Measurements from ENCODE around the gene QRICH2. TPM values are rescaled to one million over a fixed set of nuclear protein-coding genes. Genes with fewer than 3 reads are reported as not detected.

QRICH2 gene
- total and polyA plus RNA-seq, 10 donors = 1.3 to 3.1 (median 2.6) TPM

GRCh38 chr17:76278952-76279741, 28.9 kb downstream of the QRICH2 start:
- DNase-seq = peak; percentile 97
- Histone ChIP-seq H3K27me3 (replicated peaks in 1 of 7) (no peaks in the 10 kb centered on the region), H3K4me1 (peaks cover 0 to 36% (median 19%) of the 10 kb centered on the region in 6 donors), H3K36me3 (no peaks in the 10 kb centered on the region), H3K4me3 (no peak overlapping the region), H3K9me3 (no peaks in the 10 kb centered on the region), H3K27ac (no peak overlapping the region)
- intact Hi-C loops (cut with DNase I; ENCODE audit: low total_unique reads) = no loop called here
- TF ChIP-seq CTCF (IDR thresholded peaks at IDR 0.05 in 8 of 11, conservative IDR thresholded peaks at IDR 0.05 in 3 of 11) (peak; percentile 91 to 99 (median 96)), POLR2AphosphoS5 (IDR thresholded peaks at IDR 0.05) (peak; percentile 12 to 54 (median 50)), POLR2A (IDR thresholded peaks at IDR 0.05) (no peak)
- 67 to 76% (median 71%) methylated on average over 24 to 28 of the region's 28 CpGs for WGBS, 5 donors

- DNase-seq = no peak
- Histone ChIP-seq H3K27me3 (replicated peaks in 1 of 7) (no peaks in the 10 kb centered on the region), H3K36me3 (no peaks in the 10 kb centered on the region), H3K4me1 (peaks cover 4 to 43% (median 27%) of the 10 kb centered on the region in 6 donors), H3K9me3 (no peaks in the 10 kb centered on the region), H3K27ac (no peak overlapping the region), H3K4me3 (no peak overlapping the region)
- intact Hi-C loops (cut with DNase I; ENCODE audit: low total_unique reads) = no loop called here
- WGBS, 5 donors = 85 to 90% (median 88%) methylated on average over 14 to 19 of the region's 19 CpGs
- TF ChIP-seq POLR2AphosphoS5 (IDR thresholded peaks at IDR 0.05) (no peak), POLR2A (IDR thresholded peaks at IDR 0.05) (no peak), CTCF (IDR thresholded peaks at IDR 0.05 in 8 of 11, conservative IDR thresholded peaks at IDR 0.05 in 3 of 11) (no peak)
These were observed 29.7 kb downstream of the QRICH2 start for GRCh38 chr17:76278268-76278908.

GRCh38 chr17:76277300-76278267, 30.5 kb downstream of the QRICH2 start:
- Histone ChIP-seq H3K27ac (no peak overlapping the region), H3K4me1 (peaks cover 12 to 51% (median 35%) of the 10 kb centered on the region in 6 donors), H3K4me3 (no peak overlapping the region), H3K27me3 (replicated peaks in 1 of 7) (no peaks in the 10 kb centered on the region), H3K36me3 (no peaks in the 10 kb centered on the region), H3K9me3 (no peaks in the 10 kb centered on the region)
- no peak for TF ChIP-seq CTCF (IDR thresholded peaks at IDR 0.05 in 8 of 11, conservative IDR thresholded peaks at IDR 0.05 in 3 of 11)
- peak in 1 of 3 donors; percentile 33 for TF ChIP-seq POLR2AphosphoS5 (IDR thresholded peaks at IDR 0.05)
- no peak for TF ChIP-seq POLR2A (IDR thresholded peaks at IDR 0.05)
- 89 to 94% (median 93%) methylated on average over 21 to 31 of the region's 31 CpGs for WGBS, 5 donors
- peak; percentile 75 for DNase-seq
- intact Hi-C loops (cut with DNase I; ENCODE audit: low total_unique reads) = no loop called here

Measured in spleen (tissue), 11 donors.